IMR-90 (cell line): ENCODE measurements around the gene TPSG1. TPM values are rescaled to one million over a fixed set of nuclear protein-coding genes. Genes with fewer than 3 reads are reported as not detected.

Experiments used
- ATAC-seq: fragments of 200-7000 bp; cut with Tn5 transposase; 2 replicates; pipeline ENCODE4 v1.9.1; 2020; ENCODE audit warnings: low read depth, mild to moderate bottlenecking, moderate library complexity
- BruUV-seq: library from RNA; stranded (reverse); fragments of 400-500 nt; replicated peaks from 2 replicates; lab custom pipeline; 2021; lab: Mats Ljungman, UMichigan
- CTCF ChIA-PET: fragments of 300-600 bp; formaldehyde crosslinking; extraction: SDS; loops from one replicate; lab custom pipeline; 2021; ENCODE audit warnings: antibody characterized with exemption; lab: Yijun Ruan, JAX
- POLR2A ChIA-PET: fragments of 300-600 bp; sonication (Branson Sonifier 250); formaldehyde crosslinking; loops from one replicate; lab custom pipeline; 2022; ENCODE audit warnings: antibody characterized with exemption; ENCODE audit not compliant: unreplicated experiment; lab: Charles Lee
- DNase-seq: peaks from one replicate; pipeline ENCODE4 v3.0.0; 2013
- H2AFZ ChIP-seq: replicated peaks from 2 replicates; pipeline ENCODE3; 2013; ENCODE audit warnings: low read length, mild to moderate bottlenecking; ENCODE audit not compliant: poor library complexity
- H2AK5ac ChIP-seq: 2 replicates; pipeline ENCODE4 v1.6.1; 2013; ENCODE audit warnings: low read depth, low read length, inconsistent platforms
- H2AK9ac ChIP-seq: replicated peaks from 2 replicates; pipeline ENCODE3; 2013; ENCODE audit warnings: mild to moderate bottlenecking, low read depth, low read length, moderate library complexity; ENCODE audit not compliant: poor library complexity
- H2BK120ac ChIP-seq: 2 replicates; pipeline ENCODE4 v1.6.1; 2013; ENCODE audit warnings: low read depth, low read length, inconsistent platforms
- H2BK15ac ChIP-seq: 3 replicates; pipeline ENCODE4 v1.6.1; 2013; ENCODE audit warnings: low read depth, low read length, inconsistent platforms
- H2BK20ac ChIP-seq: 2 replicates; pipeline ENCODE4 v1.6.1; 2013; ENCODE audit warnings: low read depth, mild to moderate bottlenecking, inconsistent platforms, low read length, moderate library complexity
- H2BK5ac ChIP-seq: 2 replicates; pipeline ENCODE4 v1.6.1; 2013; ENCODE audit warnings: mild to moderate bottlenecking, low read depth, low read length, inconsistent platforms; ENCODE audit not compliant: poor library complexity, severe bottlenecking
- H3K14ac ChIP-seq: replicated peaks from 2 replicates; pipeline ENCODE4 v1.6.1; 2013; ENCODE audit warnings: low read depth, low read length, inconsistent platforms
- H3K18ac ChIP-seq: 2 replicates; pipeline ENCODE4 v1.6.1; 2013; ENCODE audit warnings: low read depth, low read length, control low read depth
- H3K23ac ChIP-seq: 2 replicates; pipeline ENCODE4 v1.6.1; 2013; ENCODE audit warnings: low read depth, low read length, inconsistent platforms
- H3K27ac ChIP-seq: 2 replicates; pipeline ENCODE4 v1.5.1; 2013; ENCODE audit warnings: mild to moderate bottlenecking, control low read depth, low read length; ENCODE audit not compliant: insufficient read depth
- H3K27me3 ChIP-seq: 2 replicates; pipeline ENCODE4 v1.6.1; 2013; ENCODE audit warnings: low read length; ENCODE audit not compliant: control insufficient read depth, insufficient read depth
- H3K36me3 ChIP-seq: 2 replicates; pipeline ENCODE4 v1.6.1; 2013; ENCODE audit warnings: low read length, mixed read lengths; ENCODE audit not compliant: control insufficient read depth, insufficient read depth
- H3K4ac ChIP-seq: 2 replicates; pipeline ENCODE4 v1.6.1; 2013; ENCODE audit warnings: low read depth, low read length, inconsistent platforms
- H3K4me1 ChIP-seq: 2 replicates; pipeline ENCODE4 v1.6.1; 2013; ENCODE audit warnings: low read length, mixed read lengths; ENCODE audit not compliant: control insufficient read depth, insufficient read depth
- H3K4me2 ChIP-seq: 2 replicates; pipeline ENCODE4 v1.6.1; 2013; ENCODE audit warnings: low read depth, mild to moderate bottlenecking, control low read depth, low read length, moderate library complexity
- H3K4me3 ChIP-seq: 2 replicates; pipeline ENCODE4 v1.5.1; 2013; ENCODE audit warnings: low read depth, mild to moderate bottlenecking, control low read depth, low read length, moderate library complexity; ENCODE audit not compliant: insufficient read depth
- H3K56ac ChIP-seq: 2 replicates; pipeline ENCODE4 v1.6.1; 2013; ENCODE audit warnings: low read length, inconsistent platforms; ENCODE audit not compliant: insufficient read depth; ENCODE audit errors: extremely low read depth
- H3K79me1 ChIP-seq, 2 experiments: 2 replicates each; pipeline ENCODE4 v1.6.1; 2013; ENCODE audit warnings: low read length in 2 of 2, inconsistent platforms in 1 of 2, low read depth in 1 of 2
- H3K9ac ChIP-seq: 2 replicates; pipeline ENCODE4 v1.6.1; 2013; ENCODE audit warnings: low read depth, low read length, control low read depth
- H3K9me1 ChIP-seq: 2 replicates; pipeline ENCODE4 v1.6.1; 2013; ENCODE audit warnings: low read length, inconsistent platforms; ENCODE audit not compliant: insufficient read depth
- H3K9me3 ChIP-seq: 2 replicates; pipeline ENCODE4 v1.6.1; 2013; ENCODE audit warnings: low read length; ENCODE audit not compliant: control insufficient read depth, insufficient read depth
- H4K20me1 ChIP-seq: 2 replicates; pipeline ENCODE4 v1.6.1; 2013; ENCODE audit warnings: low read length, inconsistent platforms; ENCODE audit not compliant: insufficient read depth
- H4K5ac ChIP-seq: 2 replicates; pipeline ENCODE4 v1.6.1; 2013; ENCODE audit warnings: mild to moderate bottlenecking, low read depth, low read length, control low read depth
- H4K8ac ChIP-seq, 2 experiments: 2 replicates each; pipeline ENCODE4 v1.6.1; 2013; ENCODE audit warnings: low read depth in 2 of 2, low read length in 2 of 2, control low read depth in 1 of 2, inconsistent platforms in 1 of 2
- H4K91ac ChIP-seq: 2 replicates; pipeline ENCODE4 v1.6.1; 2013; ENCODE audit warnings: low read depth, low read length, inconsistent platforms; ENCODE audit not compliant: insufficient read depth
- BHLHE40 ChIP-seq: fragments of 150-350 bp; IDR thresholded peaks from 2 replicates; pipeline ENCODE4 v1.6.1; 2016; ENCODE audit warnings: mild to moderate bottlenecking, low read depth, low read length
- FOS ChIP-seq: fragments of 150-350 bp; IDR thresholded peaks from 2 replicates; pipeline ENCODE4 v1.6.1; 2016; ENCODE audit warnings: low read depth, low read length
- RAD21 ChIP-seq: IDR thresholded peaks from 2 replicates; pipeline ENCODE4 v1.6.1; 2012; ENCODE audit warnings: low read length, improper control_type of control experiment
- RCOR1 ChIP-seq: IDR thresholded peaks from 2 replicates; pipeline ENCODE4 v1.6.1; 2012; ENCODE audit warnings: mild to moderate bottlenecking, low read length, improper control_type of control experiment; ENCODE audit not compliant: insufficient replicate concordance
- WGBS, 2 experiments: methylation state at CpG; one replicate each; pipeline versions ENCODE4 v1.1.5 to v1.1.7; 2013; ENCODE audit warnings: missing lambda C conversion rate in 2 of 2; ENCODE audit not compliant: insufficient read length in 1 of 2; ENCODE audit errors: extremely low coverage in 2 of 2; 5-methylcytosine and 5-hydroxymethylcytosine counted together
- dilution Hi-C: fragments of 300-500 bp; cut with HindIII; formaldehyde crosslinking; loops from one replicate; pipeline ENCODE4 v1.14.3; 2018; ENCODE audit warnings: low sequenced_read_pairs; ENCODE audit not compliant: unreplicated experiment
- in situ Hi-C: fragments of 300-500 bp; cut with MboI; formaldehyde crosslinking; loops from 3 replicates; pipeline ENCODE4 v1.14.3; 2019; ENCODE audit warnings: low sequenced_read_pairs, inconsistent platforms, mixed read lengths
- intact Hi-C: fragments of 100-400 bp; cut with micrococcal nuclease; formaldehyde crosslinking; loops from 2 replicates; pipeline ENCODE4 v1.10.0; 2022
- polyA plus RNA-seq, 3 experiments: library from polyadenylated mRNA; depleted of rRNA; stranded (reverse); fragments of >200 nt; gene quantifications; 2 replicates each; pipeline ENCODE4 v1.2.3, GENCODE V29; 2012; ENCODE audit warnings: low replicate concordance in 1 of 3
- total RNA-seq: library from RNA; depleted of rRNA; stranded (reverse); fragments of >200 nt; gene quantifications from 2 replicates; pipeline ENCODE4 v1.2.3, GENCODE V29; 2012

The TPSG1 gene
- total and polyA plus RNA-seq, 2 of the 4 experiments (the other 2 are of a cell fraction), result not detected

- no peaks in the 10 kb centered on the region for H3K9me3 ChIP-seq
- dilution Hi-C loops, result no loop called here
- no peak overlapping the region for H3K4me3 ChIP-seq
- no TSS peak for BruUV-seq
- no peak overlapping the region for H2BK5ac ChIP-seq
- no peak overlapping the region for H4K91ac ChIP-seq
- no peak for ATAC-seq
- no peak overlapping the region for H3K14ac ChIP-seq
- no peak overlapping the region for H3K56ac ChIP-seq
- H3K4ac ChIP-seq, result 0 out of 2 replicates have a peak overlapping the region, but pooled peaks have one; percentile 29
- no peak overlapping the region for H3K18ac ChIP-seq
- no peak overlapping the region; the same call in 1 of the 2 replicates for H3K4me2 ChIP-seq
- H2BK15ac ChIP-seq, result no peak overlapping the region
- H4K5ac ChIP-seq, result no peak overlapping the region
- peak overlapping the region; percentile 18; the same call in 1 of the 2 replicates for H3K27ac ChIP-seq
- H2AK9ac ChIP-seq, result peak overlapping the region; percentile 5
- H4K8ac ChIP-seq, result no peak overlapping the region
- H2AK5ac ChIP-seq, result peak overlapping the region; percentile 48
- H2BK120ac ChIP-seq, result peak overlapping the region; percentile 42; the same call in 1 of the 2 replicates
- peaks cover 20% of the 10 kb centered on the region for H3K4me1 ChIP-seq
- DNase-seq, result no peak
- in situ Hi-C loops, result no loop called here
- intact Hi-C loops, result no loop called here
- WGBS, 2 experiments, result 98% methylated on average over 4 of the region's 14 CpGs; no CpG with 5 or more reads in 1 of the 2 experiments
- TF ChIP-seq RAD21, result no peak
- no peak for TF ChIP-seq RCOR1
- no peak for TF ChIP-seq BHLHE40
- TF ChIP-seq FOS, result no peak
- H3K27me3 ChIP-seq, result no peaks in the 10 kb centered on the region; the same call in 1 of the 2 replicates
- H3K79me1 ChIP-seq, result no peaks in the 10 kb centered on the region
- 0 out of 2 replicates have a peak overlapping the region, but pooled peaks have one; percentile 33 for H2BK20ac ChIP-seq
- no peak overlapping the region for H3K23ac ChIP-seq
- H2AFZ ChIP-seq, result no peak overlapping the region
- ChIA-PET POLR2A (no interaction called here), CTCF (interaction anchor here (0.6 kb wide), 1 partner anchor 361 kb away, joined by 3 read pairs; no protein-coding TSS in a partner anchor)
- H3K9ac ChIP-seq, result no peak overlapping the region
- H4K20me1 ChIP-seq, result no peaks in the 10 kb centered on the region; the same call in 1 of the 2 replicates
- H3K9me1 ChIP-seq, result 0 out of 2 replicates have a peak, but pooled peaks cover 3% of the 10 kb centered on the region
- H3K36me3 ChIP-seq, result no peaks in the 10 kb centered on the region
Observed at GRCh38 chr16:1173788-1174451, 51.1 kb downstream of the TPSG1 start.
